Duodenal mucosa (tissue), 2 donors: Measurements from ENCODE around the gene RANBP3.

Source experiments
- H3K27ac ChIP-seq: one replicate; pipeline ENCODE4 v1.7.0; 2013; ENCODE audit warnings: low read depth, low read length
- H3K27me3 ChIP-seq, 2 donors: one replicate each; pipeline ENCODE4 v1.7.0; 2013; ENCODE audit warnings: low read length in 2 of 2, control low read depth in 1 of 2; ENCODE audit not compliant: insufficient read depth in 2 of 2, control insufficient read depth in 1 of 2
- H3K36me3 ChIP-seq, 2 donors: one replicate each; pipeline ENCODE4 v1.7.0; 2013; ENCODE audit warnings: low read length in 2 of 2, control low read depth in 1 of 2; ENCODE audit not compliant: insufficient read depth in 2 of 2, control insufficient read depth in 1 of 2
- H3K4me1 ChIP-seq, 2 donors: one replicate each; pipeline ENCODE4 v1.7.0; 2013; ENCODE audit warnings: low read length in 2 of 2, control low read depth in 1 of 2; ENCODE audit not compliant: insufficient read depth in 2 of 2, control insufficient read depth in 1 of 2
- H3K4me3 ChIP-seq, 2 donors: one replicate each; pipeline ENCODE4 v1.7.0; 2013; ENCODE audit warnings: low read length in 2 of 2, low read depth in 1 of 2
- H3K9ac ChIP-seq, 2 donors: one replicate each; pipeline ENCODE4 v1.7.0; 2013; ENCODE audit warnings: low read length in 2 of 2, low read depth in 1 of 2
- H3K9me3 ChIP-seq, 2 donors: one replicate each; pipeline ENCODE4 v1.7.0; 2013; ENCODE audit warnings: low read length in 2 of 2, control low read depth in 1 of 2; ENCODE audit not compliant: control insufficient read depth in 1 of 2

RANBP3 gene

DNA sequence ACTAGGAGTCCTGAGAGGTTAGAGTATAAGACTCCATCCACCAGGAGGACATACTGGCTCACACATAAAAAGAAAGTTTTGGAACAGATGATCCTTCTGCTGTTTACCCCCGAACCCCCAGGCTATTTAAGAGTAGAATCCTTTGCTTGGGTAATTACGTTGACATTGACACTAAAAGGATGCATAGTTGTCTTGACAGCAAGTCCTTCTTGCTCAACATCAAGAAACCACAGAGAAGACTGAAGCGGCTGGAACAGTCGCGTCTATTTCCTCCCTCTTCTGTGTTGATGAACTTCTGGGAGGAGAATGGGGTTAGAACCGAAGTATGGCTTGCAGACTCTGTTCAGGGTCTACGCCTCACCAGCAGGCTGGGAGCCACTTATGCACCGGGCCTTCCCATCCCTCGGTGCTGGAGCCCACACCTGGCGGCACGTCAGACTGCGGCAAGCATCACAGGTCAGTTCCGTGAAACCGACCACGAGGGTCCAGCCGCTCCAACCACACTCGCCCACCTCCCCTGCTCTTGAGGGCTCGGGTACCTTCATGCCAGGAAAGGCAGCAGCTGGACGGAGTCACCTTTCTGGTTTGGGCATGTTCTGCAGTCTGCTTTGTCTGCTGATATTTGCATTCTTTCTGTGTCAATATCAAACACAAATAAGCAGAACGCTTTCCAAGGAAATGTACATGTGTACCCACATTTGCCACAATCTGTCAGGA lies 42.4 kb upstream of the RANBP3 start:
- H3K9me3 ChIP-seq, result no peaks in the 10 kb centered on the region
- H3K4me1 ChIP-seq, result no peaks in the 10 kb centered on the region
- no peak overlapping the region for H3K4me3 ChIP-seq
- no peak overlapping the region for H3K9ac ChIP-seq
- no peaks in the 10 kb centered on the region for H3K36me3 ChIP-seq
- no peak overlapping the region for H3K27ac ChIP-seq
- H3K27me3 ChIP-seq, result no peaks in the 10 kb centered on the region

DNA sequence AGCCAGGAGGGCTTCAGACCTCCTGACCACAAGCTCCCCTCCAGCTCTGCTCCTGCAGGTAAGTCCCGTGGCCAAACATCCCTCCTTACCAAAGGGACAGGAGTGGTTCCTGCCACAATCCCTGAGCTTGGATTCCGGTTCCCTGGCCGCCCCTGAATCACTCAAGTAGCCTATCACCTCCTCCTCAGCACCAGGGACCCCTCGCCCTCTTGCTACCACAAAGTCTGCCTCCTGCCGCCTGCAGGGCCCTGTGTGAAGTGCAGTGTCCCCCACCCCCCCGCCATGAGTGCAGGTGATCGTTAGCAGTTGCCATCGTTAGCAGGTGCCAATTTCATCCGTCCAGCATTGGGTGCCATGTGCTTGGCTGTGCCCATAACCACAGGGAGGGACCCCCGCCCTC lies 40.8 kb upstream of the RANBP3 start:
- Histone ChIP-seq H3K36me3 (no peaks in the 10 kb centered on the region), H3K4me1 (no peaks in the 10 kb centered on the region), H3K4me3 (no peak overlapping the region), H3K9me3 (no peaks in the 10 kb centered on the region), H3K27ac (no peak overlapping the region), H3K9ac (no peak overlapping the region), H3K27me3 (no peaks in the 10 kb centered on the region)

DNA sequence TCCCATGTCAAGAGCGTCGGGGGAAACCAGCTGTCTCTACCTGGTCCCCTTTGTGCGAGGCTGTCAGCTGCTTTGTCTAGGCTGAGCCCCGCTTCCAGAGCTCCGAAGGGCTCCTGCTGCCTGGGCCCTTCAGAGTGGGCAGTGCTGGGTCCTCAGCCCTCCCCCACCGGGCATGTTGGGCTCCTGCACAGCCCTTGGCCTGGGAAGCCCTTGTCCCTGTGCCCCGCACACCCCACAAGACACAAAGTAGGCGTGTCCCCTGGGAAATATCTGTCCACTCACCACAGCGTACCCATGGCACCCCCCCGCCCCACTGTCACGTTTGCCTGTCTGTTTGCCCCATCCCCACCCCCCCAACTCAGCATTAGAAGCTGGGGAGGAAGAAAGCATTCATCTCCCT lies 39.6 kb upstream of the RANBP3 start:
- Histone ChIP-seq H3K4me1 (no peaks in the 10 kb centered on the region), H3K9me3 (no peaks in the 10 kb centered on the region), H3K27me3 (no peaks in the 10 kb centered on the region), H3K4me3 (no peak overlapping the region), H3K9ac (no peak overlapping the region), H3K27ac (no peak overlapping the region), H3K36me3 (no peaks in the 10 kb centered on the region)

DNA sequence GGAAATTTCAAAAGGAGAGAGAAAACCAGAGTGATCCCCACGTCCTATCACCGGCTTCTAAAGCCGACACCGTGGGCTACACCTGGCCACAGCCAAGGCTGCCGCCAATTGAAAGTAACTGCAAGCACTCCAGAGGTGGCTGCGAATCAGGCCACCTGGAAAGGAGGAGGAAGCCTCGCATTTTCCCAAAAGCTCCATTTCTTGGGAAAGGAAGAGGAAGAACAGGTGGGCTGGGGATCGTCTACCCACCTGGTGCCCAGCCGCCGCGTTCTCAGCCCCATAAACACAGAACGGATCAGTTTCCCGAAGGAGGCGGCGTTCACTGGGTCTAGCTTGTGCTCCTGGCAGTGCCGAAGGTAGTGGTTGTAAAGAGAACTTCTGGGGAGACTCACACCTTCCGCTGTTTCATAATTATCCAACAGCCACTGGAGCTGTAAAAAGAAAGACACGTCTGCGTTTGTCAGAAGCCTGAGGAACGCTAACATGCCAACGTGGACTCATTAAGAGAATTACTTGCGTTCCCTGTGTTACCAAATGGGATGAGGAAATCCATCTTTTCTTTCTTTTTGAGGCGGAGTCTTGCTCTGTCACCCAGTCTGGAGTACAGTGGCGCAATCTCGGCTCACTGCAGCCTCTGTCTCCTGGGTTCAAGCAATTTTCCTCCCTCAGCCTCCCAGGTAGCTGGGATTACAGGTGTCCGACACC lies 38.1 kb upstream of the RANBP3 start:
- no peak overlapping the region for H3K27ac ChIP-seq

DNA sequence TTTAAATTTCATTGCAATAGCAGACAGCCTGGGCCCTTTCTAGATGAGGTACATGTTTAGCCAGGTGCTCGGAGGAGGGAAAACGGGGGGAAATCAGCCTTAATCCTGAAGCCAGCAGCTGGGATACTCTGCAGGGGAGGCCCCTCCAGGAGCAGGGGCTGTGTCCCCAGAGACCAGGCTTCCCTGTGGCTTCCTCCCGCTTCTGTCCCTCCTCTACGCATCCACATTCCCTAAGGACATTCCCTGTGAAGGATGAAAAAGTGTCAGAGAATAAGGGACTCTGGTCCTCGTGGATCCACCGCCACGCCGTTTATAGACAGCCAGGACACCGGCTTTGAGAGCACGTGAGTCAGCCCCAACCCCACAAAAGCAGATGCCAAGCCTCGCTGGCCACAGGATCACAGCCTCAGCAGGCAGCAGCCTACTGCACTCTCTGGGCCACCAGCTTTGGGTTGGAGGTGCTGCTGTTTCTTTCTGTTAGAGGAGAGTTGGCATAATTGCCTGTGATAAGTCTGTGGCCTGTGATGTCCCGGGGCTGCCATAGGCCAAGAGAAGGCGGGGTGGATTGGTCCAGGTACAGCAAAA lies 36.7 kb upstream of the RANBP3 start:
- Histone ChIP-seq H3K9me3 (no peaks in the 10 kb centered on the region), H3K36me3 (peaks cover 0 to 4% of the 10 kb centered on the region in 2 donors), H3K4me1 (no peaks in the 10 kb centered on the region), H3K27ac (no peak overlapping the region), H3K9ac (no peak overlapping the region), H3K27me3 (no peaks in the 10 kb centered on the region), H3K4me3 (no peak overlapping the region)

More for the DNA sequence above, 38.1 kb upstream of the RANBP3 start:
- H3K4me1 ChIP-seq, result no peaks in the 10 kb centered on the region
- no peak overlapping the region for H3K9ac ChIP-seq
- no peaks in the 10 kb centered on the region for H3K27me3 ChIP-seq
- no peaks in the 10 kb centered on the region for H3K9me3 ChIP-seq
- H3K36me3 ChIP-seq, result no peaks in the 10 kb centered on the region
- no peak overlapping the region for H3K4me3 ChIP-seq

DNA sequence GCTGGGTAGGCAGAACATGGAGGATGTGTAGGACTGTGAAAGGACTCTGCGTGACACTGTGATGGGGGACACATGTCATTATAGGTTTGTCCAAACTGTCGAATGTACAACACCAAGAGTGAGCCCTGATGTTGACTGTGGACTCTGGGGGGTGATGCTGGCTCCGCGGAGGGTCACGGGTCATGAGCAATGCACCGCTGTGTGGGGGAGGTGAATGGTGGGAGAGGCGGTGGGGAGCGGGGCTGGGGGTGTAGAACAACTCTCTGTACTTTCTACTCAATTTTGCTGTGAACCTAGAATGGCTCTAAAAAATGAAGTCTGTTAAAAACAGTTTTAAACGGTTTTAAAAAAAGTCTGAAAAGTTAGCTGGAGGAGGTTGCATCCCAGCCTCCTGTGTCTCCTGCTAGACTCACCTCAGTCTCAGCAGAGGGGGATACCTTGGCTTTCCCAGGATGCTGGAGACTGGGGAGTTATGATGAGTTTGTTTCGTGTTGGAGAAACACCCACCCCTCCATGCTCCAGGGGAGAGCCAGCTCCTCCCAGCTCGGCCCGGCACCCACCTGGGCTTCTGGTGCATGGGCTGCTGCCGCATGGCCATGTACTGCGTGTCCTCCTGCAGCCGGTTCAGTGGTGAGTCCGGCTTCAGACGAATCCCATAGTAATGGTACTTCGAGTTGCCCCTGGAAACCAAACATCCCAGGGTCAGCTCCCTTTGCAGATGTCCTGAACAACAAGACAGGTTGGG lies 34.7 kb upstream of the RANBP3 start:
- no peak overlapping the region for H3K9ac ChIP-seq
- H3K27me3 ChIP-seq, result no peaks in the 10 kb centered on the region
- H3K4me3 ChIP-seq, result no peak overlapping the region
- H3K9me3 ChIP-seq, result no peaks in the 10 kb centered on the region
- H3K36me3 ChIP-seq, result peaks cover 0 to 4% of the 10 kb centered on the region in 2 donors
- H3K4me1 ChIP-seq, result no peaks in the 10 kb centered on the region
- H3K27ac ChIP-seq, result no peak overlapping the region

DNA sequence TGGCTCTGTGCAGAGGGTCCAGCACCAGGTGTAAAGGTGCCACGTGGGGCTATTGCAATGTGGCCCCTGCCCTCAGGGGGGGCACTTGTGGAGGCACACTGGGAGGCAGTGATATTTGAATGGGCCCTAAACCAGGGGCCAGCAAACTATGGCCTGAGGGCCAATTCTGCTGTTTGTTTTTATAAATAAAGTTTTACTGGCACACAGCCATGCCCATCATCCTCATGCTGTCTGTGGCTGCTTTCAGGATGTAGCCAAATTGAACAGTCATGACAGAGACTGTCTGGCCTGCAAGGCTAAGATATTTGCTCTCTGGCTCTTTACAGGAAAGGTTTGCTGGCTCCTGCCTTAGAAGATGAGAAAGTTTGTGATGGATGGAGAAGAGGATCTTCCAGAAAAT lies 33.9 kb upstream of the RANBP3 start:
- H3K36me3 ChIP-seq, result peaks cover 0 to 4% of the 10 kb centered on the region in 2 donors
- no peak overlapping the region for H3K27ac ChIP-seq
- no peaks in the 10 kb centered on the region for H3K4me1 ChIP-seq
- H3K9ac ChIP-seq, result no peak overlapping the region
- no peaks in the 10 kb centered on the region for H3K9me3 ChIP-seq
- no peak overlapping the region for H3K4me3 ChIP-seq
- H3K27me3 ChIP-seq, result no peaks in the 10 kb centered on the region

DNA sequence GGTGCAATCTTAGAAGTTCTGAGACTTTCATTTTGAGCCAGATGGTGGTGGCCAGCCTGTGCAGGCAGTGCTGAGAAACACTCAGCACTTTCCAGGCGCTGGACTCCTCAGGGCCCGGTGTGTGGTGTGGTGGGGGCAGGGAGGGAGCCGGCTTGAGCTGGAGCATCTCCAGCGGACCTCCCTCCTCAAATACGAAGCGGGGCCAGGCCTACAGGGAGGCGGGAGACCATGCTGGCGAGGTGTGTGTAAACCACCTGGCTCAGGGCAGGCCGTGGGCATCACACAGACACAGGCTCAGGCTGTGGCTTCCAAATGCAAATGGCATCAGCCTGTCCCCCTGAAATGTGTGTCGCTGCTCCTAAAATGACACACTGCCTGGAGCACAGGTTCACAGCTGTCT lies 33.3 kb upstream of the RANBP3 start:
- Histone ChIP-seq H3K27ac (no peak overlapping the region), H3K9me3 (no peaks in the 10 kb centered on the region), H3K36me3 (peaks cover 0 to 4% of the 10 kb centered on the region in 2 donors), H3K9ac (no peak overlapping the region), H3K4me1 (no peaks in the 10 kb centered on the region), H3K27me3 (no peaks in the 10 kb centered on the region), H3K4me3 (no peak overlapping the region)

DNA sequence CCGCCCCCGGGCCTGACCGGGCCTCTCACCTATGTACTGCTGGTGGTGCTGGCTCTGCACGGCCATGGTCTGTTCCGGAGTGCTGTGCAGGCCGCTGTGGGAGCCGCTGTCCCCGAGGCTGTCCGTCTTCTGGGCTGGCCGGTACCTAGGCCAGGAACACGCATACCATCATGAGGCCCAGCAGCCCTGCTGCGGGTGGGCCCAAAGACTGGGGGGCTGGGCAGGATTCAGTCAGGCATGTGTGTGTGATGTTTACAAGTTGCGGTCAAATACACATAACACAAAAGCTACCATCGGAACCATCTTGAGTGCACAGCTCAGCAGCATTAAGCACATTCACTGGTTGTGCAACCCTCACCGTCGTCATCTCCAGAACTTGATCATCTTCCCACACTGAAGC lies 32.2 kb upstream of the RANBP3 start:
- no peak overlapping the region for H3K9ac ChIP-seq
- H3K4me3 ChIP-seq, result no peak overlapping the region
- H3K27me3 ChIP-seq, result no peaks in the 10 kb centered on the region
- H3K9me3 ChIP-seq, result no peaks in the 10 kb centered on the region
- peaks cover 0 to 4% of the 10 kb centered on the region in 2 donors for H3K36me3 ChIP-seq
- no peaks in the 10 kb centered on the region for H3K4me1 ChIP-seq
- no peak overlapping the region for H3K27ac ChIP-seq

DNA sequence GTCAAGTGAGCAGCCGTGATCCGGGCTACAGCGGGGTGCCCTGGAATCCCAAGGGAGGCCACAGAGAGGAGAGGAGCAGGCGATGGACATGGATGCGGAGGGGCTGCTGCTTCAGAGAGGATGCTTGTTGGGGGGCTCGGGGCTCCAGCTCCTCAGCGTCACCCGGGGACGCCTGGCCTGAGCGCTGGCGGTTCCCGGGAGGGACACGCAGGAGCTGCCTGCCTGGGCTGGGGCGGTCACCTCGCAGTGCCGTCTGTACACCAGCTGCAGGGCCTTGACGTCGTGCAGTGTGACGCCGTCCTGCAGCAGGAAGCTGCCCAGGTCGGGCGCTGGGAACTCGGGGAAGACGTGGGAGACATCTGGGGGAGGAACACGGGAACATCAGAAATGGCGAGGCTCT lies 29.9 kb upstream of the RANBP3 start:
- H3K4me1 ChIP-seq, result no peaks in the 10 kb centered on the region
- H3K36me3 ChIP-seq, result peaks cover 0 to 7% of the 10 kb centered on the region in 2 donors
- H3K9ac ChIP-seq, result no peak overlapping the region
- no peak overlapping the region for H3K27ac ChIP-seq
- no peak overlapping the region for H3K4me3 ChIP-seq
- H3K27me3 ChIP-seq, result no peaks in the 10 kb centered on the region
- no peaks in the 10 kb centered on the region for H3K9me3 ChIP-seq
